MM.1S (cell line): ENCODE data around the gene DNAJA4.

ENCODE experiments used
- DNase-seq: peaks from one replicate; pipeline ENCODE4 v3.0.0-alpha.2; 2015
- H2AFZ ChIP-seq: fragments of 300-600 bp; sonication (generic); 2 replicates; pipeline ENCODE4 v1.6.0; 2016; ENCODE audit warnings: antibody characterized with exemption, low read length
- H3F3A ChIP-seq: fragments of 300-600 bp; sonication (generic); 2 replicates; pipeline ENCODE4 v1.6.1; 2016; ENCODE audit warnings: mild to moderate bottlenecking, antibody characterized with exemption, low read length, moderate library complexity, mixed read lengths; ENCODE audit not compliant: insufficient read depth
- H3K27ac ChIP-seq: fragments of 300-600 bp; sonication (generic); 2 replicates; pipeline ENCODE4 v1.5.1; 2016; ENCODE audit warnings: mild to moderate bottlenecking, low read length
- H3K27me3 ChIP-seq: fragments of 300-600 bp; sonication (generic); replicated peaks from 2 replicates; pipeline ENCODE4 v1.6.0; 2016; ENCODE audit warnings: low read length; ENCODE audit not compliant: insufficient read depth
- H3K36me3 ChIP-seq: fragments of 300-600 bp; sonication (generic); replicated peaks from 2 replicates; pipeline ENCODE4 v1.6.1; 2016; ENCODE audit warnings: mild to moderate bottlenecking, low read length, mixed read lengths; ENCODE audit not compliant: insufficient read depth
- H3K4me1 ChIP-seq: fragments of 300-600 bp; sonication (generic); 2 replicates; pipeline ENCODE4 v1.6.1; 2016; ENCODE audit warnings: low read length, mixed read lengths
- H3K4me2 ChIP-seq: fragments of 300-600 bp; sonication (generic); 2 replicates; pipeline ENCODE4 v1.6.0; 2016; ENCODE audit warnings: low read depth, low read length
- H3K4me3 ChIP-seq: fragments of 300-600 bp; sonication (generic); 2 replicates; pipeline ENCODE4 v1.5.1; 2016; ENCODE audit warnings: low read length, mixed read lengths
- H3K79me2 ChIP-seq: fragments of 300-600 bp; sonication (generic); 2 replicates; pipeline ENCODE4 v1.6.1; 2016; ENCODE audit warnings: mixed run types, low read length, mixed read lengths
- H3K9ac ChIP-seq: fragments of 300-600 bp; sonication (generic); 2 replicates; pipeline ENCODE4 v1.6.1; 2016; ENCODE audit warnings: low read length, mixed read lengths
- H3K9me2 ChIP-seq: fragments of 300-600 bp; sonication (generic); replicated peaks from 2 replicates; pipeline ENCODE4 v1.6.1; 2016; ENCODE audit warnings: mild to moderate bottlenecking, low read length, mixed read lengths; ENCODE audit not compliant: insufficient read depth
- H3K9me3 ChIP-seq: fragments of 300-600 bp; sonication (generic); replicated peaks from 2 replicates; pipeline ENCODE4 v1.6.1; 2016; ENCODE audit warnings: mild to moderate bottlenecking, low read length, mixed read lengths; ENCODE audit not compliant: insufficient read depth
- H4K20me1 ChIP-seq: fragments of 300-600 bp; sonication (generic); 2 replicates; pipeline ENCODE4 v1.6.1; 2016; ENCODE audit warnings: mild to moderate bottlenecking, low read length, moderate library complexity, mixed read lengths; ENCODE audit not compliant: insufficient read depth
- EZH2 ChIP-seq: fragments of 300-600 bp; sonication (generic); optimal IDR thresholded peaks from 2 replicates; pipeline ENCODE3; 2017; ENCODE audit warnings: low read depth, mild to moderate bottlenecking, antibody characterized with exemption, low read length, mixed read lengths
- EZH2phosphoT487 ChIP-seq: fragments of 300-600 bp; sonication (generic); IDR thresholded peaks from 2 replicates; pipeline ENCODE4 v1.6.1; 2018; ENCODE audit warnings: antibody characterized with exemption, low read length
- TF ChIP-seq, protein P1 (sequence below): fragments of 300-600 bp; sonication (generic); IDR thresholded peaks from 2 replicates; pipeline ENCODE4 v1.5.1; 2016; ENCODE audit warnings: antibody characterized with exemption, low read length, mixed read lengths

The DNAJA4 gene

DNA sequence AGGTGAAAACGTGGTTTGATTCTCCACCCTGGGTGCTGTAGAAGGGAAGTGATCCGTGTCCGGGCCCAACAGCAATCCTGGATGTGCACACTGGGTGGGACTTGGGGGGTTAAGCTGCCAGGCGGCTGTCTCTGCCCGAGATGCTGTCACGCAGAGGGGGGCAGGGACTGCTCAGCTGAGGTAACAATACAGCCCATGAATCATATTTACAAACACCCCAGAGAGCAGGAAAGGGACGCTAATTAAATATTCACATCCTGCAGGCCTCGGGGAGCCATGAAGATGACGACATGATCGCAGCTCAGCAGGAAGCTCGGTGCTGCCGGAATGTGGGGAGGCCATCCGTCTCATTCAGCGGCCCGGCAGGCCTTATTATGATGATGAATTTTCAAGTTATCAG, 57.9 kb downstream of the DNAJA4 start:
- H2AFZ ChIP-seq = no peak overlapping the region
- TF ChIP-seq EZH2phosphoT487 (no peak), EZH2 (no peak)
- TF ChIP-seq, protein P1, sequence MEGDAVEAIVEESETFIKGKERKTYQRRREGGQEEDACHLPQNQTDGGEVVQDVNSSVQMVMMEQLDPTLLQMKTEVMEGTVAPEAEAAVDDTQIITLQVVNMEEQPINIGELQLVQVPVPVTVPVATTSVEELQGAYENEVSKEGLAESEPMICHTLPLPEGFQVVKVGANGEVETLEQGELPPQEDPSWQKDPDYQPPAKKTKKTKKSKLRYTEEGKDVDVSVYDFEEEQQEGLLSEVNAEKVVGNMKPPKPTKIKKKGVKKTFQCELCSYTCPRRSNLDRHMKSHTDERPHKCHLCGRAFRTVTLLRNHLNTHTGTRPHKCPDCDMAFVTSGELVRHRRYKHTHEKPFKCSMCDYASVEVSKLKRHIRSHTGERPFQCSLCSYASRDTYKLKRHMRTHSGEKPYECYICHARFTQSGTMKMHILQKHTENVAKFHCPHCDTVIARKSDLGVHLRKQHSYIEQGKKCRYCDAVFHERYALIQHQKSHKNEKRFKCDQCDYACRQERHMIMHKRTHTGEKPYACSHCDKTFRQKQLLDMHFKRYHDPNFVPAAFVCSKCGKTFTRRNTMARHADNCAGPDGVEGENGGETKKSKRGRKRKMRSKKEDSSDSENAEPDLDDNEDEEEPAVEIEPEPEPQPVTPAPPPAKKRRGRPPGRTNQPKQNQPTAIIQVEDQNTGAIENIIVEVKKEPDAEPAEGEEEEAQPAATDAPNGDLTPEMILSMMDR = no peak
- DNase-seq = no peak

DNA sequence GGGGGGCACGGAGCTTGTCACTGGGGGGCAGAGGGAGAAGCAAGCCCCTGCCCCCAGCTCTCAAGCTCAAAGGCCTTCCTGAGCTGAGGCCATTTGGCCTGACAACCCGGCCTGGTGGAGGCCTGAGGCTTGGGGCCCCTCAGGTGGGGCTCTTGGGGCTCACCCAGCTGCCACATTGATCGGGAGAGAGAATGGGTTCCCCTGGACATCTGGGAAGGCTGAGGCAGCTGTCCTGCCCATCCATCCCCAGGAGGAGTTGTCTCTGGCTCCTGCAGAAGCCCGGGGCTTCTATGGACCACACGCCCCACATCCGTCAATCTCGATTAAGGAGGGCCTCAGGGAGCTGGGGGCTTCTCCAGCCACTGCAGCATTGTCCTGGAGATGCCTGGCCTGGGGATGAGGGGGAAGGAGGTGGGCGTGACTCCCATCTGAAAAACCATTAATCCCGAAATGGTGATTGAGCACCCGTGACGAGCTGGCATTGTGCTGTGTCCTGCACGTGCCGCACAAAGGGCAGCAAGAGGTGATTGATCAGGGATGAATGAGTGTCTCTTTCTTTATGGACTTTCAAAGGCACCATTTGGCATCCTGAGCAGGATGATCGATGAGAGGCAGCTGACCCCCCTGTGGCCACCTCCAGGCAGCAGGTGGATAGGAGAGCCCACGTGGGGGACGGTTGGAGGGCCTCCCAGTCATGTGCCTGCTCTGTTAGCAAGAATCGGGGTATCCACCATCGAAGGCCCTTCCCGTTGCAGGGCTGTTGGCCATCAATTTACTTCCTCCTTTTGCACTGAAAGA, 58.6 kb downstream of the DNAJA4 start:
- Histone ChIP-seq H3K36me3 (no peaks in the 10 kb centered on the region), H3K9ac (no peak overlapping the region), H3K4me2 (no peak overlapping the region), H3K27ac (no peak overlapping the region), H3K27me3 (no peaks in the 10 kb centered on the region), H2AFZ (no peak overlapping the region), H3K79me2 (no peaks in the 10 kb centered on the region), H3F3A (no peaks in the 10 kb centered on the region), H3K9me3 (no peaks in the 10 kb centered on the region), H4K20me1 (no peaks in the 10 kb centered on the region), H3K4me1 (no peaks in the 10 kb centered on the region), H3K9me2 (no peaks in the 10 kb centered on the region), H3K4me3 (no peak overlapping the region)
- DNase-seq = no peak
- TF ChIP-seq, protein P1 = no peak
- no peak for TF ChIP-seq EZH2
- TF ChIP-seq EZH2phosphoT487 = no peak

More for the DNA sequence above, 57.9 kb downstream of the DNAJA4 start:
- Histone ChIP-seq H3K79me2 (no peaks in the 10 kb centered on the region), H3K9ac (no peak overlapping the region), H3K27ac (no peak overlapping the region), H4K20me1 (no peaks in the 10 kb centered on the region), H3K27me3 (no peaks in the 10 kb centered on the region), H3K36me3 (no peaks in the 10 kb centered on the region), H3F3A (no peaks in the 10 kb centered on the region), H3K4me1 (no peaks in the 10 kb centered on the region), H3K4me2 (no peak overlapping the region), H3K9me3 (no peaks in the 10 kb centered on the region), H3K9me2 (no peaks in the 10 kb centered on the region), H3K4me3 (no peak overlapping the region)

DNA sequence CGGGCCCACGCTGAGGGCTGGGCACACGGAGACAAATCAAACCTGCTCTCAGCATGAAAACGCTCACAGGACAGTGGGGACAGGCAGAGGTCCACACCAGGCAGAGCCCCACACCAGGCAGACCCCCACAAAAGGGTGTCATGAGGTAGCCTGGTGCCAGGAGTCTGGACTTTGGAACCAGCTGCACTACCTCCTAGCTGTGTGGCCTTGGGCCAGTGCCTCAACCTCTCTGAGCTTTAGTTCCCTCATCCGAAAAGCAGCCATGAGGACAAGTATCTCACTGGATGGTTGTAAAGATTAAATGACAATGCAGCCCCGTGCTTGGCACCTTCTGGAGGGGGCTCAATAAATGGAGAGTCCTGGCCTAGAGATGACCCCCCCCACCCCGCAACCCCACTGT, 59.3 kb downstream of the DNAJA4 start:
- no peaks in the 10 kb centered on the region for H3K9me2 ChIP-seq
- H3K27me3 ChIP-seq = no peaks in the 10 kb centered on the region
- H3K9me3 ChIP-seq = no peaks in the 10 kb centered on the region
- no peak overlapping the region for H3K4me3 ChIP-seq
- no peaks in the 10 kb centered on the region for H3K79me2 ChIP-seq
- no peak for DNase-seq
- H3K27ac ChIP-seq = no peak overlapping the region
- no peaks in the 10 kb centered on the region for H3K36me3 ChIP-seq
- H4K20me1 ChIP-seq = no peaks in the 10 kb centered on the region
- no peak overlapping the region for H2AFZ ChIP-seq
- TF ChIP-seq EZH2phosphoT487 (no peak), EZH2 (no peak)
- TF ChIP-seq, protein P1 = no peak
- H3K4me2 ChIP-seq = no peak overlapping the region
- H3K9ac ChIP-seq = no peak overlapping the region
- H3F3A ChIP-seq = no peaks in the 10 kb centered on the region
- H3K4me1 ChIP-seq = no peaks in the 10 kb centered on the region
